Activated CD8-positive, alpha-beta memory T cell treated with anti-CD3 and anti-CD28 coated beads, Interleukin-2, amount 10 ng/mL, durations not matched to agents 7 days and 5 days (primary cell): ENCODE results near the gene DLL3. TPM values are rescaled to one million over a fixed set of nuclear protein-coding genes. Genes with fewer than 3 reads are reported as not detected.

Experiments
- ATAC-seq: fragments of 150-1000 bp; cut with Tn5 transposase; one replicate; pipeline ENCODE4 v1.10.0; 2021; ENCODE audit warnings: moderate library complexity
- CTCF ChIA-PET: fragments of 350-600 bp; sonication (Branson Sonifier 250); formaldehyde crosslinking; loops from one replicate; lab custom pipeline; 2021; ENCODE audit warnings: antibody characterized with exemption; lab: Charles Lee
- DNase-seq: peaks from one replicate; pipeline ENCODE4 v3.0.0-alpha.2; 2020
- H3K27ac Mint-ChIP-seq: one replicate; pipeline ENCODE4 v1.8.0; 2021; ENCODE audit warnings: mild to moderate bottlenecking, mixed read lengths
- H3K27me3 Mint-ChIP-seq: one replicate; pipeline ENCODE4 v1.8.0; 2021; ENCODE audit warnings: mixed read lengths
- H3K36me3 Mint-ChIP-seq: one replicate; pipeline ENCODE4 v1.8.0; 2021; ENCODE audit warnings: mild to moderate bottlenecking, mixed read lengths
- H3K4me1 Mint-ChIP-seq: one replicate; pipeline ENCODE4 v1.8.0; 2021; ENCODE audit warnings: mixed read lengths
- H3K4me3 Mint-ChIP-seq: one replicate; pipeline ENCODE4 v1.8.0; 2021; ENCODE audit warnings: mild to moderate bottlenecking, moderate library complexity, mixed read lengths
- H3K9me3 Mint-ChIP-seq: one replicate; pipeline ENCODE4 v1.8.0; 2022; ENCODE audit warnings: low read depth, mixed read lengths
- total RNA-seq, 2 experiments: library from RNA; stranded (reverse); gene quantifications; one replicate each; pipeline ENCODE4 v1.2.3, GENCODE V29; 2021

Gene DLL3
- total RNA-seq, 2 experiments from 2014 or later, result 0.26 to 0.98 TPM

GRCh38 chr19:39550197-39550596, 51.5 kb downstream of the DLL3 start:
- H3K9me3 Mint-ChIP-seq, result no peaks in the 10 kb centered on the region
- H3K27ac Mint-ChIP-seq, result no peak overlapping the region
- DNase-seq, result peak; percentile 36
- H3K4me3 Mint-ChIP-seq, result no peak overlapping the region
- H3K36me3 Mint-ChIP-seq, result no peaks in the 10 kb centered on the region
- peak; percentile 61 for ATAC-seq
- H3K4me1 Mint-ChIP-seq, result peaks cover 23% of the 10 kb centered on the region
- CTCF ChIA-PET, result interaction anchor here (1.6 to 5.7 kb wide), 3 partner anchors 8 to 294 kb away, joined by 4 to 79 read pairs (median 7); no protein-coding TSS in a partner anchor
- H3K27me3 Mint-ChIP-seq, result no peaks in the 10 kb centered on the region

- Mint-ChIP-seq H3K4me3 (no peak overlapping the region), H3K36me3 (no peaks in the 10 kb centered on the region), H3K27me3 (no peaks in the 10 kb centered on the region), H3K4me1 (peaks cover 27% of the 10 kb centered on the region), H3K9me3 (no peaks in the 10 kb centered on the region), H3K27ac (no peak overlapping the region)
- ATAC-seq (no peak), DNase-seq (no peak)
- CTCF ChIA-PET, result interaction anchor here (0.6 to 5.7 kb wide), 6 partner anchors 10 to 294 kb away, joined by 3 to 79 read pairs (median 4); no protein-coding TSS in a partner anchor
These were observed 54.4 kb downstream of the DLL3 start for GRCh38 chr19:39553082-39553652.

GRCh38 chr19:39554701-39555311, 56.1 kb downstream of the DLL3 start:
- Mint-ChIP-seq H3K4me3 (no peak overlapping the region), H3K27me3 (no peaks in the 10 kb centered on the region), H3K4me1 (peaks cover 41% of the 10 kb centered on the region), H3K36me3 (no peaks in the 10 kb centered on the region), H3K27ac (no peak overlapping the region), H3K9me3 (no peaks in the 10 kb centered on the region)
- ATAC-seq (no peak), DNase-seq (no peak)
- CTCF ChIA-PET, result interaction anchor here (5.7 kb wide), 1 partner anchor 119 kb away, joined by 79 read pairs; no protein-coding TSS in a partner anchor

GRCh38 chr19:39555883-39556282, 57.1 kb downstream of the DLL3 start:
- H3K36me3 Mint-ChIP-seq, result no peaks in the 10 kb centered on the region
- ATAC-seq (no peak), DNase-seq (no peak)
- CTCF ChIA-PET, result interaction anchor here (5.7 kb wide), 1 partner anchor 118 kb away, joined by 79 read pairs; no protein-coding TSS in a partner anchor
- no peaks in the 10 kb centered on the region for H3K27me3 Mint-ChIP-seq
- H3K4me3 Mint-ChIP-seq, result no peak overlapping the region
- peaks cover 35% of the 10 kb centered on the region for H3K4me1 Mint-ChIP-seq
- no peak overlapping the region for H3K27ac Mint-ChIP-seq
- no peaks in the 10 kb centered on the region for H3K9me3 Mint-ChIP-seq

Other genes with a start within 250 kb of the DLL3 start
- not detected for gene IFNL2, start 230.6 kb upstream of the DLL3 start, total RNA-seq
- under 1 TPM; 0.26 to 0.70 TPM for gene IFNL1, start 202.5 kb upstream of the DLL3 start, total RNA-seq
- gene LRFN1, start 178.1 kb upstream of the DLL3 start, total RNA-seq, result 1 to 10 TPM; 4.5 to 8.4 TPM
- 100 to 1,000 TPM; 472 to 473 TPM for gene GMFG, start 162.9 kb upstream of the DLL3 start, total RNA-seq
- 10 to 100 TPM; 45.7 to 58.5 TPM for gene SAMD4B, start 156.5 kb upstream of the DLL3 start, total RNA-seq
- 10 to 100 TPM; 48.9 to 53.8 TPM for gene PAF1, start 107.8 kb upstream of the DLL3 start, total RNA-seq
- 10 to 100 TPM; 31.0 to 31.2 TPM for gene MED29, start 107.6 kb upstream of the DLL3 start, total RNA-seq
- gene ZFP36, start 92.1 kb upstream of the DLL3 start, total RNA-seq, result 100 to 1,000 TPM in 1 of 2 experiments, 10 to 100 TPM in 1; 45.1 to 107 TPM
- 10 to 100 TPM; 57.9 to 73.9 TPM for gene PLEKHG2, start 86.3 kb upstream of the DLL3 start, total RNA-seq
- gene RPS16, start 63.0 kb upstream of the DLL3 start, total RNA-seq, result 1,000 to 10,000 TPM; 1,815 to 2,117 TPM
- 100 to 1,000 TPM; 144 to 181 TPM for gene SUPT5H, start 53.4 kb upstream of the DLL3 start, total RNA-seq
- gene TIMM50, start 18.1 kb upstream of the DLL3 start, total RNA-seq, result 10 to 100 TPM; 59.6 to 83.9 TPM
- gene SELENOV, start 16.2 kb downstream of the DLL3 start, total RNA-seq, result not detected
- gene EID2B, start 33.9 kb downstream of the DLL3 start, total RNA-seq, result 1 to 10 TPM; 4.7 to 7.4 TPM
- 10 to 100 TPM; 15.1 to 16.3 TPM for gene EID2, start 41.2 kb downstream of the DLL3 start, total RNA-seq
- not detected for gene LGALS13, start 103.6 kb downstream of the DLL3 start, total RNA-seq
- not detected for gene LGALS16, start 157.0 kb downstream of the DLL3 start, total RNA-seq
- under 1 TPM in 1 of 2 experiments, not detected in 1; 0.37 TPM for gene LGALS14, start 205.5 kb downstream of the DLL3 start, total RNA-seq
- gene CLC, start 239.1 kb downstream of the DLL3 start, total RNA-seq, result not detected